HepG2 (cell line): ENCODE measurements around the gene CTIF. TPM values are rescaled to one million over a fixed set of nuclear protein-coding genes. Genes with fewer than 3 reads are reported as not detected.

Experiments
- AKAP8 ChIP-seq: sonication (generic); formaldehyde crosslinking; IDR thresholded peaks from 2 replicates; pipeline ENCODE4 v1.5.1; 2020; ENCODE audit warnings: mild to moderate bottlenecking, missing genetic modification reagents
- ASH2L ChIP-seq: fragments of 300-600, 200-600 bp; sonication (generic); IDR thresholded peaks from 2 replicates; pipeline ENCODE4 v1.7.0; 2017; ENCODE audit warnings: low read depth, mild to moderate bottlenecking, moderate library complexity, mixed read lengths, low read length; ENCODE audit not compliant: insufficient read length
- JARID2 ChIP-seq: sonication (generic); formaldehyde crosslinking; IDR thresholded peaks from 2 replicates; pipeline ENCODE4 v1.8.1; 2023; ENCODE audit warnings: missing genetic modification reagents, inconsistent platforms; ENCODE audit not compliant: insufficient replicate concordance
- MTF2 ChIP-seq: sonication (generic); formaldehyde crosslinking; IDR thresholded peaks from 2 replicates; pipeline ENCODE4 v1.5.0; 2020; ENCODE audit warnings: missing genetic modification reagents, borderline replicate concordance
- RORA ChIP-seq: sonication (generic); formaldehyde crosslinking; IDR thresholded peaks from 2 replicates; pipeline ENCODE4 v1.5.0; 2020; ENCODE audit warnings: mild to moderate bottlenecking, missing genetic modification reagents, moderate library complexity
- ZBTB39 ChIP-seq: sonication (generic); formaldehyde crosslinking; IDR thresholded peaks from 2 replicates; pipeline ENCODE4 v1.5.0; 2020; ENCODE audit warnings: missing genetic modification reagents
- ZBTB40 ChIP-seq, 2 experiments: fragments of 450-650 bp in 1 of 2; sonication (generic) in 1 of 2; formaldehyde crosslinking in 1 of 2; IDR thresholded peaks; 2 replicates each; pipeline versions ENCODE4 v1.6.1 to v1.8.0; 2016 to 2022; ENCODE audit warnings: antibody characterized with exemption in 1 of 2, mild to moderate bottlenecking in 1 of 2, missing genetic modification reagents in 1 of 2
- ZNF17 ChIP-seq: sonication (generic); formaldehyde crosslinking; IDR thresholded peaks from 2 replicates; pipeline ENCODE4 v1.5.0; 2020; ENCODE audit warnings: mild to moderate bottlenecking, missing genetic modification reagents
- ZNF460 ChIP-seq: sonication (generic); formaldehyde crosslinking; IDR thresholded peaks from 2 replicates; pipeline ENCODE4 v1.5.1; 2020; ENCODE audit warnings: missing genetic modification reagents, mild to moderate bottlenecking, borderline replicate concordance
- ZNF577 ChIP-seq: sonication (generic); formaldehyde crosslinking; IDR thresholded peaks from 2 replicates; pipeline ENCODE4 v1.4.0; 2020; ENCODE audit warnings: mild to moderate bottlenecking, low read depth, missing genetic modification reagents, borderline replicate concordance
- polyA plus RNA-seq, 8 experiments: library from polyadenylated mRNA; depleted of rRNA in 3 of 8; stranded (reverse) in 7 of 8; unstranded in 1 of 8; fragments of >200 nt; fragmentation: Illumina TruSeq in 4 of 8; extraction: Trizol in 4 of 8; gene quantifications; 2 replicates each; pipeline versions ENCODE4 v1.2.1 to v1.2.3, GENCODE V29; 2011 to 2016; ENCODE audit warnings: low read depth in 4 of 8, missing spikeins in 1 of 8, mixed read lengths in 1 of 8; ENCODE audit not compliant: insufficient read depth in 1 of 8
- total RNA-seq, 5 experiments: library from RNA; depleted of rRNA; stranded (reverse); fragments of >200 nt; fragmentation: Illumina TruSeq; extraction: Trizol; gene quantifications; 2 replicates each; pipeline ENCODE4 v1.2.3, GENCODE V29; 2016; ENCODE audit warnings: low read depth in 1 of 5
- TF ChIP-seq, protein P1 (sequence below): sonication (generic); formaldehyde crosslinking; IDR thresholded peaks from 2 replicates; pipeline ENCODE4 v1.9.0; 2021; ENCODE audit warnings: missing genetic modification reagents, borderline replicate concordance
- TF ChIP-seq, protein P2 (sequence below): sonication (generic); formaldehyde crosslinking; IDR thresholded peaks from 2 replicates; pipeline ENCODE4 v1.5.0; 2020; ENCODE audit warnings: mild to moderate bottlenecking, missing genetic modification reagents

The CTIF gene
- total and polyA plus RNA-seq, 2 of the 13 experiments (the other 11 are each of a cell fraction or from before 2014, with no cell fraction given), result 18.2 to 28.0 TPM

DNA sequence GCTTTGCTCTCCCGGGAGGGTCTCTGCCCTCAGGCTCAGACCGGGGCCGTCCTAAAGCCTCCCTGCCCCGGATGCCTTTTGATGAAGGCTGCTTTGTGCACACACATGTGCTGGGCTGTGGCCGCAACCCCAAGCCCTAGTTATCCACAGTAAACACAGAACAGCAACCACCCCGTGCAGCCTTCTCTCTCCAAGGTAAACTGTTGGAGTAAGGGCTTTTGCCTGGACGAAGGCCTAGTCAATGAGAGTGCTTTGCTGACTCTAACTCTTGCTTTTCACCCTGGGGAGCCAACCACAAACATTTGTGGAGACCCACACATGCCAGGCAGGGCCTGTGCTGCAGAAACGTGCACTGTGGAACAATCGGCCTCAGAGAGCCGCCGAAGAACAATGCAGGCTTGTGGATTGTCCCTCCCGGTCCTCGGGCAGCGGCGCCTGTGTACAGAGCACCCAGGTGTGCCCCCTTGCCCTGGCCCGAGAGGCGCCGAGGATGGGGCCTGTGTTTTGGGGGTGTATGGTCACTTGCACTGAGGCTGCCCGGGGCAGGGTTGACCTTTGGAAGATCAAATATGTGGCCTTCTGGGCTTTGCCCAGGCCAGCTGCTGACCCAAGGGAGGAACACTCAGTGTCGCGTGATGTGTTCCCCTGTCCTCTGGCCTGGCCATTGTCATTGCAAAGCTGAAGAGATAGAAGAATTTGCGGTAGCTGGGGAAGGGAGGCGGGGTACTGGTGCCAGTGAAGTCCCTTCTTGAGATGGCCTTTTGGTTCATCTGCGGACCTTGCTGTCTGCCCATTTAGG, 37.0 kb downstream of the CTIF start (continued):
- no peak for TF ChIP-seq ZBTB40 (IDR thresholded peaks at IDR 0.05)
- 0 out of 2 replicates have a peak, but pooled peaks have one; percentile 54 for TF ChIP-seq ZBTB40 (CRISPR knock-in tag; IDR thresholded peaks at IDR 0.05)
- no peak for TF ChIP-seq ZNF460 (CRISPR knock-in tag)
- TF ChIP-seq ASH2L, result peak; percentile 84
- no peak for TF ChIP-seq RORA (CRISPR knock-in tag)
- TF ChIP-seq MTF2 (CRISPR knock-in tag), result no peak
- TF ChIP-seq AKAP8, result peak; percentile 36; the same call in 1 of the 2 replicates
- TF ChIP-seq, protein P1, sequence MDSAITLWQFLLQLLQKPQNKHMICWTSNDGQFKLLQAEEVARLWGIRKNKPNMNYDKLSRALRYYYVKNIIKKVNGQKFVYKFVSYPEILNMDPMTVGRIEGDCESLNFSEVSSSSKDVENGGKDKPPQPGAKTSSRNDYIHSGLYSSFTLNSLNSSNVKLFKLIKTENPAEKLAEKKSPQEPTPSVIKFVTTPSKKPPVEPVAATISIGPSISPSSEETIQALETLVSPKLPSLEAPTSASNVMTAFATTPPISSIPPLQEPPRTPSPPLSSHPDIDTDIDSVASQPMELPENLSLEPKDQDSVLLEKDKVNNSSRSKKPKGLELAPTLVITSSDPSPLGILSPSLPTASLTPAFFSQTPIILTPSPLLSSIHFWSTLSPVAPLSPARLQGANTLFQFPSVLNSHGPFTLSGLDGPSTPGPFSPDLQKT (CRISPR knock-in tag), result no peak
- TF ChIP-seq, protein P2, sequence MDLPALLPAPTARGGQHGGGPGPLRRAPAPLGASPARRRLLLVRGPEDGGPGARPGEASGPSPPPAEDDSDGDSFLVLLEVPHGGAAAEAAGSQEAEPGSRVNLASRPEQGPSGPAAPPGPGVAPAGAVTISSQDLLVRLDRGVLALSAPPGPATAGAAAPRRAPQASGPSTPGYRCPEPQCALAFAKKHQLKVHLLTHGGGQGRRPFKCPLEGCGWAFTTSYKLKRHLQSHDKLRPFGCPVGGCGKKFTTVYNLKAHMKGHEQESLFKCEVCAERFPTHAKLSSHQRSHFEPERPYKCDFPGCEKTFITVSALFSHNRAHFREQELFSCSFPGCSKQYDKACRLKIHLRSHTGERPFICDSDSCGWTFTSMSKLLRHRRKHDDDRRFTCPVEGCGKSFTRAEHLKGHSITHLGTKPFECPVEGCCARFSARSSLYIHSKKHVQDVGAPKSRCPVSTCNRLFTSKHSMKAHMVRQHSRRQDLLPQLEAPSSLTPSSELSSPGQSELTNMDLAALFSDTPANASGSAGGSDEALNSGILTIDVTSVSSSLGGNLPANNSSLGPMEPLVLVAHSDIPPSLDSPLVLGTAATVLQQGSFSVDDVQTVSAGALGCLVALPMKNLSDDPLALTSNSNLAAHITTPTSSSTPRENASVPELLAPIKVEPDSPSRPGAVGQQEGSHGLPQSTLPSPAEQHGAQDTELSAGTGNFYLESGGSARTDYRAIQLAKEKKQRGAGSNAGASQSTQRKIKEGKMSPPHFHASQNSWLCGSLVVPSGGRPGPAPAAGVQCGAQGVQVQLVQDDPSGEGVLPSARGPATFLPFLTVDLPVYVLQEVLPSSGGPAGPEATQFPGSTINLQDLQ (CRISPR knock-in tag), result peak; percentile 68; the same call in 1 of the 2 replicates
- no peak for TF ChIP-seq ZNF17 (CRISPR knock-in tag)
- no peak for TF ChIP-seq JARID2 (CRISPR knock-in tag)
- no peak for TF ChIP-seq ZNF577 (CRISPR knock-in tag)
- no peak for TF ChIP-seq ZBTB39
